CD14-positive monocyte (primary cell): ENCODE results near the gene LRRC28. TPM values are rescaled to one million over a fixed set of nuclear protein-coding genes. Genes with fewer than 3 reads are reported as not detected.

Source experiments
- DNase-seq, 3 donors: peaks; one replicate each; pipeline ENCODE4 v3.0.0-alpha.2; 2011 to 2022
- H2AFZ ChIP-seq: 2 replicates; pipeline ENCODE4 v1.6.0; 2012; ENCODE audit warnings: mild to moderate bottlenecking, low read depth, low read length, inconsistent platforms; ENCODE audit not compliant: insufficient read depth, poor library complexity, severe bottlenecking
- H3K27ac ChIP-seq, 2 donors: 1 replicate in 1 of 2; 2 replicates in 1 of 2; pipeline ENCODE4 v1.5.1; 2012 to 2013; ENCODE audit warnings: low read length in 2 of 2, control low read depth in 1 of 2, inconsistent platforms in 1 of 2, low read depth in 1 of 2, mild to moderate bottlenecking in 1 of 2
- H3K27me3 ChIP-seq, 2 donors: one replicate each; pipeline versions ENCODE4 v1.6.0 to v1.6.1; 2011 to 2013; ENCODE audit warnings: low read length in 2 of 2; ENCODE audit not compliant: control insufficient read depth in 2 of 2, insufficient read depth in 2 of 2
- H3K36me3 ChIP-seq, 2 donors: replicated peaks in 1 of 2; 1 replicate in 1 of 2; 2 replicates in 1 of 2; pipeline versions ENCODE4 v1.5.1 to v1.6.1; 2012 to 2013; ENCODE audit warnings: low read length in 2 of 2, control low read depth in 1 of 2, inconsistent platforms in 1 of 2, mild to moderate bottlenecking in 1 of 2; ENCODE audit not compliant: insufficient read depth in 2 of 2, control insufficient read depth in 1 of 2
- H3K4me1 ChIP-seq, 2 donors: 1 replicate in 1 of 2; 2 replicates in 1 of 2; pipeline versions ENCODE4 v1.5.1 to v1.6.1; 2012 to 2013; ENCODE audit warnings: low read length in 2 of 2, control low read depth in 1 of 2, inconsistent platforms in 1 of 2, mild to moderate bottlenecking in 1 of 2, moderate library complexity in 1 of 2; ENCODE audit not compliant: insufficient read depth in 2 of 2, control insufficient read depth in 1 of 2
- H3K4me2 ChIP-seq: replicated peaks from 2 replicates; pipeline ENCODE3; 2012; ENCODE audit warnings: low read length, moderate library complexity, mild to moderate bottlenecking; ENCODE audit not compliant: poor library complexity, severe bottlenecking; ENCODE audit errors: extremely low read depth
- H3K4me3 ChIP-seq, 3 experiments: fragments of 200-600 bp in 1 of 3; sonication (generic) in 1 of 3; replicated peaks in 1 of 3; 1 replicate in 2 of 3; 2 replicates in 1 of 3; pipeline ENCODE4 v1.5.1; 2011 to 2013; ENCODE audit warnings: low read length in 3 of 3, mild to moderate bottlenecking in 3 of 3, control low read depth in 2 of 3, low read depth in 2 of 3, inconsistent platforms in 1 of 3, moderate library complexity in 1 of 3
- H3K79me2 ChIP-seq: 2 replicates; pipeline ENCODE4 v1.6.0; 2012; ENCODE audit warnings: mild to moderate bottlenecking, control low read depth, inconsistent platforms, low read length, moderate library complexity; ENCODE audit not compliant: insufficient read depth
- H3K9ac ChIP-seq: 2 replicates; pipeline ENCODE4 v1.6.0; 2017; ENCODE audit warnings: low read length, mild to moderate bottlenecking; ENCODE audit not compliant: insufficient read depth, poor library complexity, severe bottlenecking
- H3K9me3 ChIP-seq, 2 donors: replicated peaks in 1 of 2; 1 replicate in 1 of 2; 2 replicates in 1 of 2; pipeline versions ENCODE4 v1.5.1 to v1.6.1; 2012 to 2013; ENCODE audit warnings: low read length in 2 of 2, control low read depth in 1 of 2; ENCODE audit not compliant: control insufficient read depth in 1 of 2, insufficient read depth in 1 of 2
- H4K20me1 ChIP-seq: 2 replicates; pipeline ENCODE4 v1.6.0; 2012; ENCODE audit warnings: mild to moderate bottlenecking, low read length, control low read depth, moderate library complexity; ENCODE audit not compliant: insufficient read depth
- H3K27ac Mint-ChIP-seq, 7 donors: one replicate each; pipeline ENCODE4 v1.8.0; 2020; ENCODE audit warnings: mild to moderate bottlenecking in 7 of 7, mixed read lengths in 7 of 7, moderate library complexity in 6 of 7, inconsistent platforms in 2 of 7
- H3K27me3 Mint-ChIP-seq, 3 donors: one replicate each; pipeline ENCODE4 v1.8.0; 2021 to 2022; ENCODE audit warnings: low read depth in 3 of 3, mild to moderate bottlenecking in 3 of 3, mixed read lengths in 3 of 3, moderate library complexity in 3 of 3, inconsistent platforms in 1 of 3
- H3K36me3 Mint-ChIP-seq, 2 donors: one replicate each; pipeline ENCODE4 v1.8.0; 2020; ENCODE audit warnings: mixed read lengths in 2 of 2, inconsistent platforms in 1 of 2, mild to moderate bottlenecking in 1 of 2
- H3K4me1 Mint-ChIP-seq: one replicate; pipeline ENCODE4 v1.8.0; 2020; ENCODE audit warnings: mild to moderate bottlenecking, mixed read lengths
- H3K4me3 Mint-ChIP-seq, 2 donors: one replicate each; pipeline ENCODE4 v1.8.0; 2020; ENCODE audit warnings: mild to moderate bottlenecking in 2 of 2, mixed read lengths in 2 of 2, moderate library complexity in 1 of 2
- H3K9me3 Mint-ChIP-seq, 7 donors: one replicate each; pipeline ENCODE4 v1.8.0; 2020 to 2022; ENCODE audit warnings: mixed read lengths in 7 of 7, mild to moderate bottlenecking in 6 of 7, moderate library complexity in 6 of 7, inconsistent platforms in 2 of 7
- WGBS: methylation state at CpG from one replicate; pipeline ENCODE4 v1.1.5; 2013; ENCODE audit warnings: missing lambda C conversion rate; ENCODE audit not compliant: insufficient coverage; 5-methylcytosine and 5-hydroxymethylcytosine counted together
- intact Hi-C, 2 donors: fragments of 100-400 bp; cut with micrococcal nuclease; formaldehyde crosslinking; loops; one replicate each; pipeline versions ENCODE4 v1.15.0 to v1.15.1; 2023
- polyA plus RNA-seq, 3 donors: library from polyadenylated mRNA; depleted of rRNA in 1 of 3; unstranded in 2 of 3; stranded (reverse) in 1 of 3; fragments of 300-500 nt in 2 of 3; fragments of >200 nt in 1 of 3; fragmentation: Illumina TruSeq in 2 of 3; gene quantifications; 1 replicate in 2 of 3; 2 replicates in 1 of 3; pipeline ENCODE4 v1.2.3, GENCODE V29; 2012 to 2021
- TF ChIP-seq, protein P1 (sequence below): fragments of 200-600 bp; IDR thresholded peaks from one replicate; pipeline ENCODE4 v1.8.0; 2022; ENCODE audit warnings: antibody characterized with exemption, mild to moderate bottlenecking

LRRC28 gene
- polyA plus RNA-seq, 3 donors = 18.6 to 25.3 (median 19.8) TPM

GRCh38 chr15:99386391-99386790, 135.1 kb downstream of the LRRC28 start:
- Histone ChIP-seq H3K27me3 (no peaks in the 10 kb centered on the region), H3K9me3 (peaks cover 0 to 8% of the 10 kb centered on the region in 2 donors), H3K27ac (no peak overlapping the region), H3K4me3 (no peak overlapping the region), H3K79me2 (no peaks in the 10 kb centered on the region), H3K4me2 (no peak overlapping the region), H2AFZ (no peak overlapping the region), H3K36me3 (peaks cover 0 to 2% of the 10 kb centered on the region in 2 donors), H3K4me1 (no peaks in the 10 kb centered on the region), H4K20me1 (no peaks in the 10 kb centered on the region), H3K9ac (no peak overlapping the region)
- no peaks in the 10 kb centered on the region for H3K4me1 Mint-ChIP-seq
- peak overlapping the region in 1 of 7 donors; percentile 29 for H3K27ac Mint-ChIP-seq
- peaks cover 9 to 12% of the 10 kb centered on the region in 2 donors for H3K36me3 Mint-ChIP-seq
- TF ChIP-seq, protein P1, sequence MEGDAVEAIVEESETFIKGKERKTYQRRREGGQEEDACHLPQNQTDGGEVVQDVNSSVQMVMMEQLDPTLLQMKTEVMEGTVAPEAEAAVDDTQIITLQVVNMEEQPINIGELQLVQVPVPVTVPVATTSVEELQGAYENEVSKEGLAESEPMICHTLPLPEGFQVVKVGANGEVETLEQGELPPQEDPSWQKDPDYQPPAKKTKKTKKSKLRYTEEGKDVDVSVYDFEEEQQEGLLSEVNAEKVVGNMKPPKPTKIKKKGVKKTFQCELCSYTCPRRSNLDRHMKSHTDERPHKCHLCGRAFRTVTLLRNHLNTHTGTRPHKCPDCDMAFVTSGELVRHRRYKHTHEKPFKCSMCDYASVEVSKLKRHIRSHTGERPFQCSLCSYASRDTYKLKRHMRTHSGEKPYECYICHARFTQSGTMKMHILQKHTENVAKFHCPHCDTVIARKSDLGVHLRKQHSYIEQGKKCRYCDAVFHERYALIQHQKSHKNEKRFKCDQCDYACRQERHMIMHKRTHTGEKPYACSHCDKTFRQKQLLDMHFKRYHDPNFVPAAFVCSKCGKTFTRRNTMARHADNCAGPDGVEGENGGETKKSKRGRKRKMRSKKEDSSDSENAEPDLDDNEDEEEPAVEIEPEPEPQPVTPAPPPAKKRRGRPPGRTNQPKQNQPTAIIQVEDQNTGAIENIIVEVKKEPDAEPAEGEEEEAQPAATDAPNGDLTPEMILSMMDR = no peak
- peaks cover 0 to 9% (median 5%) of the 10 kb centered on the region in 7 donors for H3K9me3 Mint-ChIP-seq
- no peak for DNase-seq
- 100% methylated on average over 2 of the region's 4 CpGs for WGBS
- H3K27me3 Mint-ChIP-seq = peaks cover 0 to 2% (median 1%) of the 10 kb centered on the region in 3 donors
- no peak overlapping the region for H3K4me3 Mint-ChIP-seq
- intact Hi-C loops = no loop called here

GRCh38 chr15:99387421-99388168, 136.3 kb downstream of the LRRC28 start:
- TF ChIP-seq, protein P1 = no peak

More at GRCh38 chr15:99387421-99388168, 136.3 kb downstream of the LRRC28 start:
- intact Hi-C loops = no loop called here
- 100% methylated on average over 3 of the region's 8 CpGs for WGBS
- peaks cover 0 to 2% of the 10 kb centered on the region in 2 donors for H3K36me3 ChIP-seq
- H3K9me3 ChIP-seq = peaks cover 0 to 3% of the 10 kb centered on the region in 2 donors
- Mint-ChIP-seq H3K27ac (no peak overlapping the region), H3K4me3 (no peak overlapping the region), H3K4me1 (no peaks in the 10 kb centered on the region), H3K27me3 (peaks cover 0 to 8% (median 0%) of the 10 kb centered on the region in 3 donors), H3K9me3 (peaks cover 0 to 19% (median 5%) of the 10 kb centered on the region in 7 donors), H3K36me3 (peaks cover 9 to 12% of the 10 kb centered on the region in 2 donors)
- no peak overlapping the region for H3K4me2 ChIP-seq
- H3K9ac ChIP-seq = no peak overlapping the region
- no peaks in the 10 kb centered on the region for H4K20me1 ChIP-seq
- no peak overlapping the region for H3K4me3 ChIP-seq
- no peaks in the 10 kb centered on the region for H3K79me2 ChIP-seq
- H2AFZ ChIP-seq = no peak overlapping the region
- no peaks in the 10 kb centered on the region for H3K4me1 ChIP-seq
- H3K27ac ChIP-seq = no peak overlapping the region
- no peak for DNase-seq
- H3K27me3 ChIP-seq = no peaks in the 10 kb centered on the region
